Caco-2 (cell line): Measurements from ENCODE around the gene GAN. TPM values are rescaled to one million over a fixed set of nuclear protein-coding genes. Genes with fewer than 3 reads are reported as not detected.

Experiments used
- BruUV-seq: library from RNA; stranded (reverse); fragments of 400-500 nt; replicated peaks from 2 replicates; lab custom pipeline; 2021; lab: Mats Ljungman, UMichigan
- CTCF ChIA-PET: fragments of 300-600 bp; sonication (Branson Sonifier 250); formaldehyde crosslinking; loops from one replicate; lab custom pipeline; 2022; ENCODE audit warnings: antibody characterized with exemption; lab: Charles Lee
- POLR2A ChIA-PET: fragments of 300-600 bp; sonication (Branson Sonifier 250); formaldehyde crosslinking; loops from one replicate; lab custom pipeline; 2022; ENCODE audit warnings: antibody characterized with exemption; lab: Charles Lee
- DNase-seq, 2 experiments: peaks; one replicate each; pipeline versions ENCODE4 v3.0.0 to v3.0.0-alpha.2; 2020 to 2022
- H3K27me3 ChIP-seq: replicated peaks from 2 replicates; pipeline ENCODE4 v1.6.0; 2011; ENCODE audit warnings: low read length; ENCODE audit not compliant: control insufficient read depth, insufficient read depth
- H3K36me3 ChIP-seq: 2 replicates; pipeline ENCODE4 v1.5.1; 2011; ENCODE audit warnings: low read length; ENCODE audit not compliant: control insufficient read depth, insufficient read depth
- H3K4me1 ChIP-seq: fragments of 250-450 bp; sonication (Bioruptor Pico); 2 replicates; pipeline ENCODE4 v1.5.1; 2020; ENCODE audit warnings: mild to moderate bottlenecking
- H3K4me3 ChIP-seq: 2 replicates; pipeline ENCODE4 v1.5.1; 2011; ENCODE audit warnings: low read depth, mild to moderate bottlenecking, control low read depth, low read length
- H3K9me3 ChIP-seq: fragments of 250-450 bp; sonication (Bioruptor Pico); 2 replicates; pipeline ENCODE4 v1.5.1; 2020; ENCODE audit warnings: mild to moderate bottlenecking, moderate library complexity
- H3K27ac Mint-ChIP-seq: one replicate; pipeline ENCODE4 v1.8.0; 2022; ENCODE audit warnings: mixed read lengths; ENCODE audit not compliant: unreplicated experiment
- H3K27me3 Mint-ChIP-seq: one replicate; pipeline ENCODE4 v1.8.0; 2022; ENCODE audit warnings: mixed read lengths; ENCODE audit not compliant: insufficient read depth, unreplicated experiment
- H3K36me3 Mint-ChIP-seq: one replicate; pipeline ENCODE4 v1.8.0; 2022; ENCODE audit warnings: mild to moderate bottlenecking, mixed read lengths; ENCODE audit not compliant: insufficient read depth, unreplicated experiment
- H3K4me1 Mint-ChIP-seq: one replicate; pipeline ENCODE4 v1.8.0; 2022; ENCODE audit warnings: low read depth, mixed read lengths; ENCODE audit not compliant: unreplicated experiment
- H3K4me3 Mint-ChIP-seq: one replicate; pipeline ENCODE4 v1.8.0; 2022; ENCODE audit warnings: mild to moderate bottlenecking, moderate library complexity, mixed read lengths; ENCODE audit not compliant: unreplicated experiment
- H3K9me3 Mint-ChIP-seq: one replicate; pipeline ENCODE4 v1.8.0; 2022; ENCODE audit warnings: mixed read lengths; ENCODE audit not compliant: unreplicated experiment
- CTCF ChIP-seq, 2 experiments: fragments of 200-600 bp in 1 of 2; IDR thresholded peaks; 1 replicate in 1 of 2; 2 replicates in 1 of 2; pipeline versions ENCODE4 v1.5.1 to v1.8.0; 2011 to 2022; ENCODE audit warnings: antibody characterized with exemption in 1 of 2, control low read depth in 1 of 2, inconsistent platforms in 1 of 2, low read depth in 1 of 2, low read length in 1 of 2, mild to moderate bottlenecking in 1 of 2, moderate library complexity in 1 of 2; ENCODE audit not compliant: insufficient read depth in 1 of 2, severe bottlenecking in 1 of 2, unreplicated experiment in 1 of 2
- intact Hi-C: fragments of 100-400 bp; cut with micrococcal nuclease; formaldehyde crosslinking; loops from one replicate; pipeline ENCODE4 v1.10.0; 2022; ENCODE audit not compliant: unreplicated experiment
- total RNA-seq: library from RNA; stranded (reverse); gene quantifications from 2 replicates; pipeline ENCODE4 v1.2.3, GENCODE V29; 2022

The GAN gene
- total RNA-seq, 1 experiment from 2014 or later = 29.3 TPM

GRCh38 chr16:81275064-81275532, 39.7 kb upstream of the GAN start:
- no peak for TF ChIP-seq CTCF (IDR thresholded peaks at IDR 0.05; ENCODE audit: insufficient read depth in 1 of 2, low read depth in 1 of 2, low read length in 1 of 2, severe bottlenecking in 1 of 2, unreplicated experiment in 1 of 2)
- Mint-ChIP-seq H3K27ac (peak overlapping the region; percentile 92), H3K9me3 (no peaks in the 10 kb centered on the region), H3K36me3 (no peaks in the 10 kb centered on the region), H3K27me3 (no peaks in the 10 kb centered on the region), H3K4me3 (no peak overlapping the region), H3K4me1 (peaks cover 33% of the 10 kb centered on the region)
- Histone ChIP-seq H3K4me3 (no peak overlapping the region), H3K4me1 (peaks cover 56% of the 10 kb centered on the region), H3K36me3 (no peaks in the 10 kb centered on the region), H3K27me3 (no peaks in the 10 kb centered on the region), H3K9me3 (no peaks in the 10 kb centered on the region)
- BruUV-seq = no TSS peak
- ChIA-PET POLR2A (no interaction called here), CTCF (interaction anchor here (0.7 to 1.2 kb wide), 2 partner anchors 210 to 238 kb away, joined by 3 to 5 read pairs; no protein-coding TSS in a partner anchor)
- peak; percentile 35 to 63 for DNase-seq
- intact Hi-C loops = no loop called here

DNA sequence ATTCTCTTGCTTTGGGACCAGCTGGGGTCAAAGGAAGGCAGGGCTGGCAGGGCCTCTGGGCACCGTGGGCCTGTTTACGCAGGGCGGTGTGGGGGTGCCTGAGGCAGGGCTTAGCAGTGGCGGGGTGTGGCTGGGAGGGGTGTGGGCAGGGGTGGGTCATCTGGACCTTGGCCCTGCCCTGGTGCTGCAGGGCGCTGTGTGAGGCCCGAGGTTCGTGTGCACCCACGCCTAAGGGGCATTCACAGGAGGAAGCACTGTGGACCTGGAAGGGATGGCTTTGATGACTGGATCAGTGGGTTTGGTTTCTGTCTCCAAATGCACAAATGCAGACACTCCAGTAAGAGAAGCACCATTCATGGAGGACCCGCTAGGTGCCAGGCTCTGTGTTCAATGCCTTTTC, 39.0 kb upstream of the GAN start:
- CTCF ChIA-PET = no interaction called here

DNA sequence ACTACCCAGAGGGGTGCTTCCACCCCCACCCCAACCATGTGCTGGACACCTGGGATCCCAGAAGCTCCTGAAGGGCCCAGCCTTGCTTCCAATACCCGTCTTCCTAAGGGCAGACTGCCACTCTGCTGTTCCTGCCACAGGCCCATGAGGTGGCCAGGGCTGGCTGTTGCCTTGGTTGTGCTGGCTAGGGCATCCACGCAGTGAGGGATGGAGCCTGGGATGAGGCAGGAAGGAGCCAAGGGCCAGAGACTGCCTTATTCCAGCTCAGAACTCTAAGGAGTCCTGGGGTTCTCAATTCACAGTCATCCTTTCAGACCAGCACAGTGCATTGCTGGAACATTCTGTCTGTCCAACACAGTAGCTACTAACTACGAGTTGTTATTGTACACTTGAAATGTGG, 38.4 kb upstream of the GAN start:
- POLR2A ChIA-PET = no interaction called here
- TF ChIP-seq CTCF (IDR thresholded peaks at IDR 0.05; ENCODE audit: insufficient read depth in 1 of 2, low read depth in 1 of 2, low read length in 1 of 2, severe bottlenecking in 1 of 2, unreplicated experiment in 1 of 2) = no peak
- CTCF ChIA-PET = no interaction called here

More for the DNA sequence above, 39.0 kb upstream of the GAN start:
- Mint-ChIP-seq H3K27me3 (no peaks in the 10 kb centered on the region), H3K36me3 (no peaks in the 10 kb centered on the region), H3K4me3 (no peak overlapping the region), H3K27ac (peak overlapping the region; percentile 92), H3K4me1 (peaks cover 37% of the 10 kb centered on the region), H3K9me3 (no peaks in the 10 kb centered on the region)
- POLR2A ChIA-PET = no interaction called here
- H3K36me3 ChIP-seq = no peaks in the 10 kb centered on the region
- H3K4me3 ChIP-seq = no peak overlapping the region
- intact Hi-C loops = loop anchor here (2.0 kb wide), 1 partner anchor 19 kb away; no protein-coding TSS in a partner anchor
- H3K4me1 ChIP-seq = peaks cover 59% of the 10 kb centered on the region
- no peak for TF ChIP-seq CTCF (IDR thresholded peaks at IDR 0.05; ENCODE audit: insufficient read depth in 1 of 2, low read depth in 1 of 2, low read length in 1 of 2, severe bottlenecking in 1 of 2, unreplicated experiment in 1 of 2)
- no peaks in the 10 kb centered on the region for H3K9me3 ChIP-seq
- no TSS peak for BruUV-seq
- no peaks in the 10 kb centered on the region for H3K27me3 ChIP-seq
- peak; percentile 17 to 59 for DNase-seq

More for the DNA sequence above, 38.4 kb upstream of the GAN start:
- Histone ChIP-seq H3K4me3 (no peak overlapping the region), H3K9me3 (no peaks in the 10 kb centered on the region), H3K4me1 (peaks cover 59% of the 10 kb centered on the region), H3K36me3 (no peaks in the 10 kb centered on the region), H3K27me3 (no peaks in the 10 kb centered on the region)
- BruUV-seq = no TSS peak
- H3K36me3 Mint-ChIP-seq = no peaks in the 10 kb centered on the region
- intact Hi-C loops = loop anchor here (2.0 kb wide), 1 partner anchor 18 kb away; no protein-coding TSS in a partner anchor
- H3K9me3 Mint-ChIP-seq = no peaks in the 10 kb centered on the region
- peak overlapping the region; percentile 92 for H3K27ac Mint-ChIP-seq
- no peak for DNase-seq
- H3K27me3 Mint-ChIP-seq = no peaks in the 10 kb centered on the region
- H3K4me1 Mint-ChIP-seq = peaks cover 37% of the 10 kb centered on the region
- no peak overlapping the region for H3K4me3 Mint-ChIP-seq
